Heart left ventricle (tissue), 13 donors: Measurements from ENCODE around the gene ANKRD33.

Source experiments
- CTCF ChIP-seq, 12 donors: fragments of 200-600 bp; sonication (generic) in 4 of 12; IDR thresholded peaks; one replicate each; pipeline versions ENCODE4 v1.5.0 to v1.8.0; 2018 to 2022; ENCODE audit warnings: antibody characterized with exemption in 12 of 12, mild to moderate bottlenecking in 5 of 12
- POLR2A ChIP-seq, 2 donors: fragments of 450-650 bp; IDR thresholded peaks; one replicate each; pipeline ENCODE4 v1.6.1; 2017; ENCODE audit warnings: antibody characterized with exemption in 2 of 2, mild to moderate bottlenecking in 2 of 2, moderate library complexity in 2 of 2
- donor health status: ischemic (EF 13 %, LVEDD 7.1; RV severe dilation, severe dysfunction).
- donor health status: DM: no; HTN: yes; CAD: no.
- donor health status: DM: no; HTN: no; CAD: no.
- donor health status: ischemic (EF 25% LVEDD 6.9; RV normal size, moderate dysfunction).
- donor health status: ischemic (EF 25% LVEDD 5.7; RV mildly dilated, moderate dysfunction).
- donor health status: ischemic (EF 35%, LVEDD 5.7; RV mildly dilated, moderate dysfunction).
- donor health status: nonischemic (EF 11% LVEDD 7.7; RV severe dilation, severe dysfunction).
- donor health status: DM: yes; HTN: yes; CAD: no.
- donor health status: PGD.
- donor health status: ischemic (EF 29% LVEDD 5.4; RV normal size, mild dysfunction).
- donor health status: nonischemic (EF 23%, LVEDD 6.1; RV moderate dilation, normal function).

- no peak for TF ChIP-seq CTCF (IDR thresholded peaks at IDR 0.05)
- TF ChIP-seq POLR2A (IDR thresholded peaks at IDR 0.05), result no peak
These were observed 25.0 kb upstream of the ANKRD33 start for GRCh38 chr12:51862947-51863346.
